Activated CD8-positive, alpha-beta memory T cell treated with anti-CD3 and anti-CD28 coated beads for 1 hour (primary cell): Measurements from ENCODE around the gene TMEFF1.

Source experiments
- DNase-seq, 2 donors: peaks; one replicate each; pipeline ENCODE4 v3.0.0-alpha.2; 2020; ENCODE audit warnings: low read depth in 1 of 2; ENCODE audit errors: extremely low read depth in 1 of 2

TMEFF1 gene

GRCh38 chr9:100598641-100599145, 125.7 kb downstream of the TMEFF1 start:
- DNase-seq: peak; percentile 45 to 63

GRCh38 chr9:100600521-100601079, 127.7 kb downstream of the TMEFF1 start:
- no peak for DNase-seq

GRCh38 chr9:100601216-100601615, 128.3 kb downstream of the TMEFF1 start:
- no peak for DNase-seq

- no peak for DNase-seq
These were observed 129.4 kb downstream of the TMEFF1 start for GRCh38 chr9:100602342-100602801.

- DNase-seq: no peak
These were observed 132.5 kb downstream of the TMEFF1 start for GRCh38 chr9:100605405-100605804.

- DNase-seq: no peak
These were observed 146.2 kb downstream of the TMEFF1 start for GRCh38 chr9:100619194-100619593.

DNA sequence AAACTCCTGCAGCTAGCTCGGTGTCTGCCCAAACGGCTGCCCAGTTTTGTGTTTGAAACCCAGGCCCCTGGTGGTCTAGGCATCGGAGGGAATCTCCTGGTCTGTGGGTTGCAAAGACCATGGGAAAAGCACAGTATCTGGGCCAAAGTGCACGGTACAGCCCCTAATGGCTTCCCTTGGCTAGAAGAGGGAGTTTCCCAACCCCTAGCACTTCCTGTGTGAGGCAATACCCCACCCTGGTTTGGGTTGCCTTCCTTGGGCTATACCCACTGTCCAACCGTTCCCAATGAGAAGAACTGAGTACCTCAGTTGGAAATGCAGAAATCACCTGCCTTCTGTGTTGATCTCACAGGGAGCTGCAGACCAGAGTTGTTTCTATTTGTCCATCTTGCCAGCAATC, 146.7 kb downstream of the TMEFF1 start:
- no peak for DNase-seq

- DNase-seq: no peak
These were observed 151.0 kb downstream of the TMEFF1 start for GRCh38 chr9:100623969-100624368.

- no peak for DNase-seq
These were observed 154.0 kb downstream of the TMEFF1 start for GRCh38 chr9:100626949-100627348.
